ENCODE measurements around the gene NHERF1.

- TF ChIP-seq CTCF (IDR thresholded peaks at IDR 0.05; ENCODE audit: insufficient read depth, low read depth, low read length) = no peak
- TF ChIP-seq EZH2 (IDR thresholded peaks at IDR 0.05; ENCODE audit: insufficient read depth, low read length) = no peak
Observed at GRCh38 chr17:74808714-74809430, 60.4 kb downstream of the NHERF1 start.

Measured in astrocyte (in vitro differentiated cells and primary cell).